Measurements from ENCODE around the gene UBN1.

UBN1 gene

DNA sequence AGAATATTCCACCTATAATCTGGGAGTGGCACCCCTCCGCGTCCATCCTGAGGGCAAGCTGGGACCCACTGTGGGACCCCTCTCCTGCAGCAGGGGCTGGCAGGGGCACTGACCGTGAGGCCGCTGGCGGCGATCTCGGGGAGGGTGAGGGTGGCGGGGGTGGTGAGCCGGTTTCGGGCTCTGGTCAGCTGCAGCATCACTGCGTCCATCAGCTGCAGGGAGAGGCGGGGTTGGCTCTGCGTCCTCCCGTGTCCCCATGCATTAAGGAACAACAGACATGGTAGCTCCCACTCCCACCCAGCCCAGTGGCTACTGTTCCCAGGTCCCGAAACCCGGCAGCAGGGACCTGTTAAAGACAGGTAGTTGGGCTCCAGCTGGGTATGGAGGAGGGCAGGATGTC, 48.8 kb upstream of the UBN1 start:
- no peak for ATAC-seq
- TF ChIP-seq ESRRG (CRISPR knock-in tag; IDR thresholded peaks at IDR 0.05) (no peak), SNAI2 (CRISPR knock-in tag; IDR thresholded peaks at IDR 0.05) (no peak), TCF4 (CRISPR knock-in tag; IDR thresholded peaks at IDR 0.05; ENCODE audit: borderline replicate concordance) (no peak), CSRNP3 (CRISPR knock-in tag; IDR thresholded peaks at IDR 0.05) (no peak), CSDC2 (CRISPR knock-in tag; IDR thresholded peaks at IDR 0.05) (no peak), ARNTL (CRISPR knock-in tag; IDR thresholded peaks at IDR 0.05; ENCODE audit: borderline replicate concordance, low read depth) (no peak), BACH2 (CRISPR knock-in tag; IDR thresholded peaks at IDR 0.05; ENCODE audit: borderline replicate concordance) (no peak), ZC3H10 (CRISPR knock-in tag; IDR thresholded peaks at IDR 0.05) (no peak), RARB (CRISPR knock-in tag; IDR thresholded peaks at IDR 0.05) (no peak), ZNF70 (CRISPR knock-in tag; IDR thresholded peaks at IDR 0.05) (no peak), ZFP3 (CRISPR knock-in tag; IDR thresholded peaks at IDR 0.05) (no peak), PATZ1 (CRISPR knock-in tag; IDR thresholded peaks at IDR 0.05; ENCODE audit: borderline replicate concordance) (no peak), ZNF565 (CRISPR knock-in tag; conservative IDR thresholded peaks at IDR 0.05; ENCODE audit: low read depth) (no peak), PPARA (CRISPR knock-in tag; IDR thresholded peaks at IDR 0.05; ENCODE audit: borderline replicate concordance) (no peak), ISL1 (CRISPR knock-in tag; IDR thresholded peaks at IDR 0.05) (no peak), ZNF8 (CRISPR knock-in tag; IDR thresholded peaks at IDR 0.05) (no peak), OSR1 (CRISPR knock-in tag; IDR thresholded peaks at IDR 0.05) (no peak)
- TF ChIP-seq, protein P1, sequence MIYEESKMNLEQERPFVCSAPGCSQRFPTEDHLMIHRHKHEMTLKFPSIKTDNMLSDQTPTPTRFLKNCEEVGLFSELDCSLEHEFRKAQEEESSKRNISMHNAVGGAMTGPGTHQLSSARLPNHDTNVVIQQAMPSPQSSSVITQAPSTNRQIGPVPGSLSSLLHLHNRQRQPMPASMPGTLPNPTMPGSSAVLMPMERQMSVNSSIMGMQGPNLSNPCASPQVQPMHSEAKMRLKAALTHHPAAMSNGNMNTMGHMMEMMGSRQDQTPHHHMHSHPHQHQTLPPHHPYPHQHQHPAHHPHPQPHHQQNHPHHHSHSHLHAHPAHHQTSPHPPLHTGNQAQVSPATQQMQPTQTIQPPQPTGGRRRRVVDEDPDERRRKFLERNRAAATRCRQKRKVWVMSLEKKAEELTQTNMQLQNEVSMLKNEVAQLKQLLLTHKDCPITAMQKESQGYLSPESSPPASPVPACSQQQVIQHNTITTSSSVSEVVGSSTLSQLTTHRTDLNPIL (CRISPR knock-in tag; IDR thresholded peaks at IDR 0.05; ENCODE audit: low read depth): no peak
- TF ChIP-seq, protein P2, sequence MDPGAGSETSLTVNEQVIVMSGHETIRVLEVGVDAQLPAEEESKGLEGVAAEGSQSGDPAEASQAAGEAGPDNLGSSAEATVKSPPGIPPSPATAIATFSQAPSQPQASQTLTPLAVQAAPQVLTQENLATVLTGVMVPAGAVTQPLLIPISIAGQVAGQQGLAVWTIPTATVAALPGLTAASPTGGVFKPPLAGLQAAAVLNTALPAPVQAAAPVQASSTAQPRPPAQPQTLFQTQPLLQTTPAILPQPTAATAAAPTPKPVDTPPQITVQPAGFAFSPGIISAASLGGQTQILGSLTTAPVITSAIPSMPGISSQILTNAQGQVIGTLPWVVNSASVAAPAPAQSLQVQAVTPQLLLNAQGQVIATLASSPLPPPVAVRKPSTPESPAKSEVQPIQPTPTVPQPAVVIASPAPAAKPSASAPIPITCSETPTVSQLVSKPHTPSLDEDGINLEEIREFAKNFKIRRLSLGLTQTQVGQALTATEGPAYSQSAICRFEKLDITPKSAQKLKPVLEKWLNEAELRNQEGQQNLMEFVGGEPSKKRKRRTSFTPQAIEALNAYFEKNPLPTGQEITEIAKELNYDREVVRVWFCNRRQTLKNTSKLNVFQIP (CRISPR knock-in tag; IDR thresholded peaks at IDR 0.05; ENCODE audit: borderline replicate concordance, low read depth): no peak

DNA sequence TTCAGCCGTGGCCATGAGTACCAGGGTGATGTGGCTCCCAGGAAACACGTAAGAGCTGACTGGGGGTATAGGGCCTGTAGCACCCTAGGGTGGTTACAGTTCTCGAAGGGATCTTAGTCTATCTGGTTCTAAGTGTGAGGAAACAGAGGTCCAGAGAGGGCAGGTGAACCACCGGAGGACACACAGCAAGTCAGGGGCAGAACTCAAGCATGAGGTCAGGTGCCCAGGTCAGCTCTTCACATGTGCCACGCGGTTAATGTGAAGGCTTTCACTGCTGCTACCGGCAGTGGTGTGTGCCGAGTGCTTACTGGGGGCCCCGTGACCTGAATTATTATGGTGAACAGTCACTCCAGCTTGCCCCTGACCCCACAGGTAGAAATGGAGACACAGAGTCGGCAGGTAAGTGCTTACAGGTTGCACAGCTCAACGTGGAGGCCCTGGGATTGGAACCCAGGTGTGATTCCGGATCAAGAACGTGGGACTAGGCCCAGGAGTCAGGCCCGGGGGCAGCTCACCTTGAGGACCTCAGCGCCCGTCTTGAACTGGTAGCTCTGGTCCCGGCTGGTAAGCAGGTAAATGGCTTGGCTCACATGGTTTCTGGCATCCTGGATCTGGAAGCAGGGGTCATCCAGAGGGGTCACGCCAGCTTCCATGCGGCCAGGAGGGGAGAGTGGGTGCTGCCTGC, 48.0 kb upstream of the UBN1 start:
- ATAC-seq: no peak
- TF ChIP-seq GLIS3 (CRISPR knock-in tag; IDR thresholded peaks at IDR 0.05) (no peak), OSR1 (CRISPR knock-in tag; IDR thresholded peaks at IDR 0.05) (no peak), TCF4 (CRISPR knock-in tag; IDR thresholded peaks at IDR 0.05; ENCODE audit: borderline replicate concordance) (no peak), ZNF70 (CRISPR knock-in tag; IDR thresholded peaks at IDR 0.05) (no peak), ZNF565 (CRISPR knock-in tag; conservative IDR thresholded peaks at IDR 0.05; ENCODE audit: low read depth) (no peak)
- TF ChIP-seq, protein P2 (CRISPR knock-in tag; IDR thresholded peaks at IDR 0.05; ENCODE audit: borderline replicate concordance, low read depth): no peak

DNA sequence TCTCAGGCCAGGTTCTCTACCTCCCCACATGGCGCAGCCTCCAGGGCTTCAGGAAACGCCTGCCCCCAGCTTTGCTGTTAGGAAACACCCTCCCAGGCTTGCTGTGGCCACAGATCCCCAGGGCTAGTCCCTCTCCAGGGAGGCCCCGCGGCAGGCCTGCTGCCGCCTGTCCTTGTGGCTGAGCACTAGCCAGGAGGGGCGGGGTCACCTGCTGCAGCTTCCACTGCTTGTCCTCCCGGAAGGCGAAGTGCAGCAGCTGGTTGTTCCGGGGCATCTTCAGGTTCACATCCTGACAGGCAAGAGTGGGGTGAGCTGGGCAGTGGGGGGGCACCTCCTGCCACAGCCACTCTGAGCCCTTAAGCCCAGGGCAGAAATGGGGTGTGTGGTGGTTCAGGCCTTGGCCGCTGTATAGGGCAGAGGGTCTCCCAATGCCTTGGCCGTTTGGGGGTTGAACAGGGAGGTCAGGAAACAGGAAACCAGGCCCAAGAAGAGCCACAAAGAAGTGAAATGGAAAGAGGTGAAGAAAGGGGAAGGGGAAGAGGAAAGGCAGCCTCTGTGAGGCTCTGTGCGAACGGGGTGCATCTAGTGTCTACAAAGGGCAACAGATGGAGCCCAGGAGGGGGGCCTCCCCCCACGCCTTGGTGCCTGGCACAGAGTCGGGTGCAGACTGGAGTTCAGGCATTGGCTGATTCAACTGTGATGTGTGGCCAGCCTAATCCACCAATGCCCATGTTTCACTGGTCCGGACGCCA, 46.8 kb upstream of the UBN1 start:
- TF ChIP-seq, protein P3, sequence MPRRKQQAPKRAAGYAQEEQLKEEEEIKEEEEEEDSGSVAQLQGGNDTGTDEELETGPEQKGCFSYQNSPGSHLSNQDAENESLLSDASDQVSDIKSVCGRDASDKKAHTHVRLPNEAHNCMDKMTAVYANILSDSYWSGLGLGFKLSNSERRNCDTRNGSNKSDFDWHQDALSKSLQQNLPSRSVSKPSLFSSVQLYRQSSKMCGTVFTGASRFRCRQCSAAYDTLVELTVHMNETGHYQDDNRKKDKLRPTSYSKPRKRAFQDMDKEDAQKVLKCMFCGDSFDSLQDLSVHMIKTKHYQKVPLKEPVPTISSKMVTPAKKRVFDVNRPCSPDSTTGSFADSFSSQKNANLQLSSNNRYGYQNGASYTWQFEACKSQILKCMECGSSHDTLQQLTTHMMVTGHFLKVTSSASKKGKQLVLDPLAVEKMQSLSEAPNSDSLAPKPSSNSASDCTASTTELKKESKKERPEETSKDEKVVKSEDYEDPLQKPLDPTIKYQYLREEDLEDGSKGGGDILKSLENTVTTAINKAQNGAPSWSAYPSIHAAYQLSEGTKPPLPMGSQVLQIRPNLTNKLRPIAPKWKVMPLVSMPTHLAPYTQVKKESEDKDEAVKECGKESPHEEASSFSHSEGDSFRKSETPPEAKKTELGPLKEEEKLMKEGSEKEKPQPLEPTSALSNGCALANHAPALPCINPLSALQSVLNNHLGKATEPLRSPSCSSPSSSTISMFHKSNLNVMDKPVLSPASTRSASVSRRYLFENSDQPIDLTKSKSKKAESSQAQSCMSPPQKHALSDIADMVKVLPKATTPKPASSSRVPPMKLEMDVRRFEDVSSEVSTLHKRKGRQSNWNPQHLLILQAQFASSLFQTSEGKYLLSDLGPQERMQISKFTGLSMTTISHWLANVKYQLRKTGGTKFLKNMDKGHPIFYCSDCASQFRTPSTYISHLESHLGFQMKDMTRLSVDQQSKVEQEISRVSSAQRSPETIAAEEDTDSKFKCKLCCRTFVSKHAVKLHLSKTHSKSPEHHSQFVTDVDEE (CRISPR knock-in tag; IDR thresholded peaks at IDR 0.05): no peak
- TF ChIP-seq GLIS3 (CRISPR knock-in tag; IDR thresholded peaks at IDR 0.05) (no peak), BACH2 (CRISPR knock-in tag; IDR thresholded peaks at IDR 0.05; ENCODE audit: borderline replicate concordance) (no peak), TCF4 (CRISPR knock-in tag; IDR thresholded peaks at IDR 0.05; ENCODE audit: borderline replicate concordance) (no peak), ESRRG (CRISPR knock-in tag; IDR thresholded peaks at IDR 0.05) (no peak), ZNF565 (CRISPR knock-in tag; conservative IDR thresholded peaks at IDR 0.05; ENCODE audit: low read depth) (no peak), ZC3H10 (CRISPR knock-in tag; IDR thresholded peaks at IDR 0.05) (no peak)
- TF ChIP-seq, protein P1 (CRISPR knock-in tag; IDR thresholded peaks at IDR 0.05; ENCODE audit: low read depth): no peak
- TF ChIP-seq, protein P2 (CRISPR knock-in tag; IDR thresholded peaks at IDR 0.05; ENCODE audit: borderline replicate concordance, low read depth): no peak
- no peak for ATAC-seq
